ENCODE measurements around the gene REPIN1.

GRCh38 chr7:150334108-150334507, 34.5 kb upstream of the REPIN1 start:
- no peak for TF ChIP-seq CTCF (IDR thresholded peaks at IDR 0.05)
- no peak for TF ChIP-seq POLR2A (IDR thresholded peaks at IDR 0.05)
- no peak for TF ChIP-seq POLR2AphosphoS5 (IDR thresholded peaks at IDR 0.05)
- no peak for TF ChIP-seq EP300 (IDR thresholded peaks at IDR 0.05)

Measured in sigmoid colon (tissue), 4 donors.